HG02938 (cell line): ENCODE results near the gene IKZF2.
A peak's percentile ranks its signal among the peaks of the same experiment; 100 is the strongest.

Experiments used
- ATAC-seq: cut with Tn5 transposase; IDR thresholded peaks from one replicate; pipeline ENCODE4 v1.9.1; 2021; ENCODE audit warnings: mild to moderate bottlenecking, moderate library complexity; ENCODE audit not compliant: unreplicated experiment

IKZF2 gene

DNA sequence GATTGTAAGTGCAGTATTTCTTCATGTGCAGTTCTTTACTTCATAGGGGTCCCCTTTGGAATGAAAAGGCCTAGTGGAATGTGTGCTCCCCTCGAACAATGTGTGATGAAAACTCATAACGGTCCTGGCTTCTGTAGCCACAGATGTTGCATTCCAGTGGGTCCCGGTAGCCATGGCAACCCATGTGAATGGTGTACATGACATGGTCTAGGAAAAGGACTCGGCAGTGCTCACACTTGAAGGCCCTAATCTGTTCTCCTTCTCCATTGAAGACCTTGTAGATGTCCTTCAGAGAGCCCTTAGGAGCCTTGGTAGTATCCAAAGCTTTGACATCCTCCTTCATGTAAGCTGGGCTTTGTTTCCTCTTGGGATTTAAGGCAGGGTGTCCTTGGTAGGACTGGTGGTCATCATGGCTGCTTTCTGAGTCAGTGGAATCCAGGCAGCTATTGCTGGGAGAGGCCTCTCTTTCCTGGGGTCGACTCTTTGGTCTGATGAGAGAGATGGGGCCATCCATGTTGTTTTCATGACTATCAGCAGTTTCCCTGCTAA lies 144.0 kb downstream of the IKZF2 start:
- ATAC-seq, result no peak

GRCh38 chr2:213004197-213004821 lies 147.1 kb downstream of the IKZF2 start:
- ATAC-seq, result no peak

- ATAC-seq, result peak; percentile 61
These were observed 149.0 kb downstream of the IKZF2 start for GRCh38 chr2:213002383-213002782.

DNA sequence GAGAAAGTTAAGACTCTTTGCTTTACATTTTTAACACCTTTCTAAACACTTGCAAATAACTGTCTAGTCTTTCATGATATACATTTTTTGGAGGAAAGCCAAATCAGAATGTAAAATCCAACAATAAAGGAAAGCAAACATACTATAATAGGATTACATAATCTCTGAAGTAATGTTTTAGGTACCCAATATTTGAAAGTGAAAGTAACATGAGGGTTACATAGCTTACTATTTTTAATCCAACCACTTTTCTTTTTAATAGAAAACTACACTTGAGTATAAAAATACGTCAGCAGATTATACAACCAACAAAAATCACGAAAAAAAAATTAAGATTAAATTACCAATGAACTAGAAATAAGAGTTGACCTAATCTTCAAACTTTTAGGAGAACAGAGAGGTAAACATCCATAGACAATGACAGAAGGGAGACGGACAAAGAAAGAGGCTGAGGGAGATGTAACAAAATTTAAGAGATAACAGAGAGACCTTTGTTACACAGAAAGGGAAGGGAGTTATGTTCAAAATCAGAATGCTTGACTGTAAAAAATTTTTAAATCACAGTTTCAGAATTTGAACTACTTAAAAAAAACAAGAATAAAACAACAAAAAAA lies 150.0 kb downstream of the IKZF2 start:
- ATAC-seq, result no peak

DNA sequence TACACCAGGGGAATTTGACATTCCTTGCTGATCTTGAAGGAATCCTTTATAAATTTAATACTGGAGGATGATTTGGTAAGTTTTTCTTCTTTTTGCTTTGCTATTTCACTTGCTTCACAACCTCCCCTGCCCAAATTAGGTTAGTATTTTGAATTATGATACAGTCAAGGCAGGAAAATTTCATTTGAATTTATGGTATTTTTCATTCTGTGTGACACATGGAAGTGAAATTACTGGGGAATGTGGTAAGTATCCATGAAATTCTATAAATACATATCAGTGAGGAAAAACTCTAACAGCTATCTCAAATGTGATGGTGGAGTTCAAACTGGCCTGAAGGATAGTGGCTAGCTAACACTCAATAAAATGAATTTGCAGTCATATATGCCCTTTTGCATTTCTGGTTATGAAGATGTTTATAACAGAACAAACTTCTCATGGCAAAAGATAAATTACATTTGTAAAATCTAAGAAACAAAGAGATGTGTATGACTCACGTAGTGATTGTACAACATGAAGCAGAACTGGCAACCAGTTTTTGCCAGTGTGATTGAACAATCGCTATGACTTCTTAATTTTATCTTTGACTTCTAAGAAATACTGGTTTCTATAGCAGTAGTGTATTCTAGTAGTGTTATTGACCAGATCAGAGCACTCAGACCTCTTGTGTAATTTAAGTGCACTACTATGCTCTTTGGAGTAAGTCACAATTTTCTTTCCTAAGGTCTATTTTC lies 152.6 kb downstream of the IKZF2 start:
- no peak for ATAC-seq

DNA sequence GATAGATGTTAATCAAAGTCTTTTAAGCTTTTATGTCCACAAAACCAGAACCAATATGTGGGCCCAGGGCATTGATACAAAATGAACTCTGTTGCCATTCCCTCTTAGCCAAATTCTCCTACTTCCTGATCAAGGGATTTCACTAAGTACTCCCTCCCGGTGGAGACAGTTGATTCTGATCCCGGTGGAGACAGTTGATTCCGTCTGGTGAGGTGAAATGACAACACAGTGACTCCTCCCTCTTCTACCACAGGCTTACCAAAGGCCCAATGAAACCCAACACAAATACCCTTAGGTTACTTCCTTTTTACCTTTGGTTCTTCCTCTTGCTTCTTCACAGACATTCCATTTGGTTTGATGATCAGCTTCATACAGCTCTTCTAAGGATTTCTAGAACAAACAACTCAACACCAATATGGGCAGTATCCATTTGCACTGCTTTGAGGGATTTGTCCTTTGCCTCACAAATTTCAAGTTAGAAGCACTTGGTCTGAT lies 153.8 kb downstream of the IKZF2 start:
- ATAC-seq, result no peak

DNA sequence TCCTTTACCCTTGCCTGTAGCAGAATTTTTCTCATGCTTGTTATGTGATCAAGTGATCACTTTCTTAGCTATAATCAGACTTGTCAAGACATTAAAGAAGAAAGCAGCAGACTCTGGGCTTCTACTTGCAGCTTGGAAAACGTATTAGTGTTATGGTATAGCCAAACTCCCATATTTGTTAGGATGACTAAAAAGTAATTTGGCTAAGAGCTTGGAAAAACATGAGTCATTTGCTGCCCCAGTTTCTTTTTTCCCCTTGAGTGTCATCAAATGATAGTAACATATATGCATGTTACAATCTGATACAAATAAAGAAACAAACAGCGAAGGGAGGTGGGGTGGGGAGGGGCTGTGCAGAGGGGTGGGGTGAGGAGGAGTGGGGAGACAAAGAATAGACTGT lies 155.5 kb downstream of the IKZF2 start:
- no peak for ATAC-seq

- no peak for ATAC-seq
These were observed 156.4 kb downstream of the IKZF2 start for GRCh38 chr2:212994976-212995375.

GRCh38 chr2:212991120-212991519 lies 160.3 kb downstream of the IKZF2 start:
- ATAC-seq, result peak; percentile 89

- ATAC-seq, result peak; percentile 79
These were observed 160.7 kb downstream of the IKZF2 start for GRCh38 chr2:212990697-212991096.

DNA sequence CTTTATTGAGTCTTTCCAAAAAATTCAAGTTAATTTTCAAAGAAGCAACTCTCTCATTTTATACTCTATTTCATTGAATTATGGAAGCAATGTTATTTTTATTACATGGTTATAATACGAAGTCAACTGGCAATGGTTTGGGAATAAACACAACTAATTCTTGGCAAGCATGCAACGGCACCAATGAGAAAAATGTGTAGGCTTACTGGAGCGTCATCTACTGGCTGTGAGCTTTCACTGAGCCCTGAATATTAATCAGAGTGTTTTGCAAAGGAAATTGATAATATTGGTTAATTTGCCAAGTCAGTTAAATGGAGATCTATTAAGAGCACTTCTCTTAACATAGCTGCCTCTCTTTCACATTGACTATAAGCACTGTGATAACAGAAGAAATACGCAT lies 163.9 kb downstream of the IKZF2 start:
- ATAC-seq, result no peak

GRCh38 chr2:212984129-212984528 lies 167.3 kb downstream of the IKZF2 start:
- ATAC-seq, result no peak

GRCh38 chr2:212979799-212980198 lies 171.6 kb downstream of the IKZF2 start:
- ATAC-seq, result no peak

DNA sequence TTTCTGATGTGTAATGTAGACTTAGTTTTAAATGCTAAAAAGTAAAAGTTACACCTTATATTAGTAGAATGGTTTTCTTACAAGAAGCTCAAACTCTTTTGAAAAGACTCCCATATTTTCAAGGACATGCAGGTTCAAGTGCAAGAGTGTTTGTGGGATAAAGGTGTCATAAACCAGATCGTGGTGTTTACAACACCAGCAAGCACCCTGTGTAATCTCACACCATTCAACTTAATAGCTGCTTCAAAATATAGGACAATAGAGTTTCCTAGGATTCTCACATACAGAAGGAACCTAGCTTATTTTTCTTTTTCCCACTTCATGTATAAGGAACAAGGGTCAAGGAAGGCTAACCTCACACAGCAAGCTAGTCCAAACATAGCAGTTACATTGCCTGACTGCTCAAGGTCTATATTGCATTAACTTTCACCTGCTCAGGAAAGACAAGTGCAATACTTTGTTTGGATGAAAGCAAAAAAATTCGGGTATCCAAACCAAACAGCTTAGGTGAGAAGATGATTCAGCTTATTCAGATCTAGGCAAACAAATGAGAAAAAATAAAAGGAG lies 172.3 kb downstream of the IKZF2 start:
- no peak for ATAC-seq

- ATAC-seq, result no peak
These were observed 174.3 kb downstream of the IKZF2 start for GRCh38 chr2:212977152-212977551.

DNA sequence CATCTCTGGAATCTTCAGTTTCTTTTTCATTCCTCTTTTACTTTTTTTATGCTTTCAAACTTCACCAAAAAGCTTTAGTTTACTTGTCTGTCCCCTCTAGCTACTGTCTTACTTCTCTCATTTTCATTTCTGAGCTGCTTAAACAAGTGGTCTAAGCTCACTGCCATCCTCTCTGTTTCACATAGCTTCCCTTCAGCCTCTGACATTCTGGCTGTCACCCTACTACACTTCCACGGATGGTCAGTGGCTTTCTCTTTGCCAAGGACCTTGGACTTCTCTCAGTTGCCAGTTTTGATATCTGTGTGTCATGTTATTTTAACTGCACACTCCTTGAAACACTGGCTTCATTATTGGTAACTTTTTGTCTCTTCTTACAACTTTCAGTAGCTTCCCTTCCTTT lies 176.1 kb downstream of the IKZF2 start:
- no peak for ATAC-seq

DNA sequence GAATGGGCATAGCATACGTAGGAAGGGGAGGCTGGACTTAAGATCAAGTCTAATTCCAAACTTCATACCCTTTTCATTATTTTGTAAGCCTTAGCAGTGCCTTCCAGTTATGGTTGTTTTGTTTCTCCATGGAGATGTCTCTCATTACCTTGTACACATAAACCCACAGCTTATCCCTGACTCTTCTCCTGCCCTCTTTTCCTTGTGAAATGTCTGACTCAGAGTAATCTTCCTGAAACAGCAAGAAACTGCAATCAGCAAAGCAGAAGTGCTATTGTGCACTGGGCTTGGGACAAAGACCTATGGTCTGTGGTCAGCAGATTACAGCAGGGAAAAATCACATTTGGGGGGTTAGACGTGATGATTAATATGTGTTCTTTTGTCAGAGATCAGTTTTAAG lies 176.7 kb downstream of the IKZF2 start:
- ATAC-seq, result no peak

- no peak for ATAC-seq
These were observed 178.1 kb downstream of the IKZF2 start for GRCh38 chr2:212973347-212973746.

- ATAC-seq, result no peak
These were observed 181.3 kb downstream of the IKZF2 start for GRCh38 chr2:212970132-212970531.

GRCh38 chr2:212968284-212969081 lies 182.9 kb downstream of the IKZF2 start:
- ATAC-seq, result peak; percentile 72

GRCh38 chr2:212966884-212967283 lies 184.5 kb downstream of the IKZF2 start:
- ATAC-seq, result no peak
